OCI-LY3 (cell line): Measurements from ENCODE around the gene MYD88.

Source experiments
- CTCF ChIP-seq: fragments of 200-600, 300-600 bp; sonication (generic); IDR thresholded peaks from 2 replicates; pipeline ENCODE4 v1.5.1; 2014; ENCODE audit warnings: antibody characterized with exemption, low read length, low read depth
- EZH2phosphoT487 ChIP-seq: fragments of 200-600 bp; shearing (Covaris generic); IDR thresholded peaks from 2 replicates; pipeline ENCODE4 v1.6.1; 2018; ENCODE audit warnings: antibody characterized with exemption, mixed run types, low read depth

DNA sequence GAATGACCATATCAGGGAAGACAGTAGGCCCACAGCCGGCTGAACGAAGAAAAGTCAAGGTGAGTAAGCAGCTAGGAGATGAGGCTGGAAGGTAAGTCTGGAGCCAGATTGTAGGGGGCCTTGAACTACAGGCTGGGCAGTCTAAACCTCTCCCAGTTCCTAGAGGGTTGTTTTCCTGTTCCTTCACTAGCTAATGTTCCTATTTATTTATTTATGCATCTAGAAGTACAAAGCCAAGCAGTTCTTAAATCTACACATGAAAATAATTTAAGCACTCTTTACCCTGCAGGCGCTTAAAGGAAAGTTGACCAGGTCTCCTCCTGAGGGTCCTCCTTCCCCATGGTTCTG is 5.3 kb upstream of the MYD88 start:
- TF ChIP-seq CTCF (no peak), EZH2phosphoT487 (no peak)
